UCSD-AML1 (cell line): Measurements from ENCODE around the gene PTPRM.

ENCODE experiments used
- DNase-seq: peaks from one replicate; lab custom pipeline; 2025; ENCODE audit not compliant: unreplicated experiment; lab: John Stamatoyannopoulos, UW

The PTPRM gene

GRCh38 chr18:7844418-7844817, 277.3 kb downstream of the PTPRM start:
- no peak for DNase-seq

DNA sequence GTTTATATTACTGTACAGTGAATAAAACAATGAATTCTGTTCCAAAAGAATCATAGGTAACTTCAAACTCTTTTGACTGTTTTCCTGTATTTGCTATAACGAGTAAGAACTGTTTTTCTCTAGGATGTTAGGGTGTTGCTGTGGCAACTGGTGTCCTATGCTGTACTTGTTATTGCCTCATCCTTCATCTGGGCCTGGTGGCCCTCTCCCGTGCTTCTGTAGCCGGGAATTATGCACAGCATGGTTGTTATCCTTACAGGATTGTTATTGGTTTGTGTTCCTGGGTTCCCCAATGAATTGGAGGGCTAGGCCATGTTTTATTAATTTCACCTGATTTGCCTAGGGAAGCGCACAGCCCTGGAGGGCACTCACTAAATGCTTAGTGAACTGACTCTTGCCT, 279.2 kb downstream of the PTPRM start:
- no peak for DNase-seq

DNA sequence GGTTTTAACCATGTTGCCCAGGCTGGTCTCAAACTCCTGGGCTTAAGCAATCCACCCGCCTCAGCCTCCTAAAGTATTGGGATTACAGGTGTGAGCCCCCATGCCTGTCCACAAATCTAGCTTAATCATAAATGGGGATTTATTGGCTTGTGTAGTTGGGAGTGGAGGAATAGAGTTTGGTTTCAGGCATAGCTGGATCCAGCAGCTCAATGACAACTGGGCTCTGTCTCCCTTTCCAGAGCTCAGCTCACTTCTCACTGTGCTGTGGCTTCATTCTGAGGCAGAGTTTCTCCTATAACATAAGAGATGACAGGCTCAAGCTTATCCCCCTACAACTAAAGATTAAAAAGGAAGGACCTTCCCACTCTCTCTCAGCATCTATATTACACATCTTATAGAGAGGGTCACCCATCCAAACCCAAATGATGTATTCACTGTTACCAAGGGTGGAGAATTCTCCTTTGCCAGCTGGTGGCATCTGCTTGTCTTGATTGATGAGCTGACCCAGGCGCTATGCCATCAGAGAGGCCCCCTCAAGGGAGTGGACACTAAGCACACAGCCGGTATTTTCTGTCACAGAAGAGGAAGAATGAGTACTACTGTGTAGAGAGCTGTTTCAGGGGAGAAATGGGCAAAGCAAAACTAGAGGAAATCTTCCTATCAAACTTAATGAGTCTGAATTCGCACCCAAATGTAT, 280.4 kb downstream of the PTPRM start:
- no peak for DNase-seq

DNA sequence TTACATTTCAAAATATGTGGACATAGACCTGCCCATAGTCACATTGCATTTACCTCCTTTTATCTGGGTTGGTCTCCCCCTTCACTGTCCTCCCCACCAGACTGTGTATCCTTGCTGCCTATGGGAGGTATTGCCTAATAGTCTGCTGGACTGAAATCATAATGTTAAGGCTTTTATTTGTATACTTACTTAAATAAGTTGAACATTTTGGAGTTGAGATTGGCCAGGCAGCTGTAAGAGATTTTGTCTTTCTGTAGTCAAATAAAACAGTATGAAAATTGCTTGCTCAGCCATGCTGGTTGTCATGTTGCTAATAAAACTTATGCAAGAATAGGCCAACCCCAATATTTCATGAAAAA, 280.9 kb downstream of the PTPRM start:
- no peak for DNase-seq

- DNase-seq = no peak
Observed at GRCh38 chr18:7850446-7850845, 283.3 kb downstream of the PTPRM start.

DNA sequence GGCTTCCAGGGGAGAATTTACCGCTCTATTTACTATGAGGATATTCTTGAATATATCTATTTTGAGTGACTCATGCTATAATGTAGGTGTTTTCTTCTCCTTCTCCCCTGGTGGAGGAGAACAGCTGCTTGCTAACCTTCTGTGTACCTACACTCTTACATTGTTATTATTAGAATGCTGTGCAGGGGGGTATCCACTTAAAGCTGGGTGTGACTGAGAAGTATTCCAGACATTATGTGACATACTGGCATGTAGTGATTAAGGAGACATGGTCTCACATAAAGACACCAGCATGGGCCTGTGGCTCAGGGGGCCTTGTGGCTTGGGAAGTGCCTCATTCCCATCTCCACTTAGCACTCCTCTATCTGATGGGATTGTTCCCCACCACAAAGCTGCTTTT, 287.9 kb downstream of the PTPRM start:
- DNase-seq = no peak

GRCh38 chr18:7855671-7856070, 288.6 kb downstream of the PTPRM start:
- no peak for DNase-seq

DNA sequence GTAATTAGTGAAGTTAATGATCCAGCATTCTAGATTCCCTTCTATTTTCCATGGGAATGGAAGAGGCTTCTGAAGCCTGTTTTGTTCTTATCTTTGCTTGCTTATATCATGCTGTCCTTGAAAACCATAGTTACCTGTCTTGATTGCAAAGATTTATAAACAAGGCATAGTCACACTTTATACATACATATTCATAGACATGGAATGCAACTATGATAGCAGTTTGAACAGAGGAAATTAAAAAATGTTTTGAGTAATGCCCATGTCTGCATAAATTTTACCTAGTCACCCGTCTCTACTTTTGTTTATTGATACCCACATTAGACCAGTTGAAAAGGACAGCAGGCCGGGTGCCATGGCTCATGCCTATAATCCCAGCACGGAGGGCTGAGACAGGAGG, 289.0 kb downstream of the PTPRM start:
- no peak for DNase-seq

- no peak for DNase-seq
Observed at GRCh38 chr18:7856733-7857132, 289.6 kb downstream of the PTPRM start.

GRCh38 chr18:7857562-7857961, 290.4 kb downstream of the PTPRM start:
- no peak for DNase-seq

DNA sequence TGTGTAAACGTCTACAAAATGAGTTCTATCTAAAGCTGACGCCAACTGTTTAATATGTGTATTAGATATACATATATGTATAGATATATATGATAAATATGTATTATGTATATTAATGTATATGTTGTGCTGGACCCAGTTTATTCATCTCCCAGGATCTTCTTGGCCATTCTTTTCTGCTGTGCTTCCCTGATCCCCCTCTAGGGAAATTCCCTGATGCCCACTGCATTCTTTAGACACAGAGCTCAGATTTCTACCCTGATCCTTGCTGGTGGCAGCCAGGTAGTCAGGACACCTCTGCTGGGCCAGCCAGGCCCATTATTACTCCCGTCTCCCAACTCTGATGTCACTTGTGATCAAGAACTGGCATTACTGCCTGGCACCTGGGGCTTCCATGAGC, 292.0 kb downstream of the PTPRM start:
- DNase-seq = no peak

- no peak for DNase-seq
Observed at GRCh38 chr18:7870266-7870665, 303.1 kb downstream of the PTPRM start.

- DNase-seq = no peak
Observed at GRCh38 chr18:7870855-7871254, 303.7 kb downstream of the PTPRM start.

- no peak for DNase-seq
Observed at GRCh38 chr18:7871560-7872456, 304.7 kb downstream of the PTPRM start.

- DNase-seq = no peak
Observed at GRCh38 chr18:7872569-7872968, 305.5 kb downstream of the PTPRM start.

DNA sequence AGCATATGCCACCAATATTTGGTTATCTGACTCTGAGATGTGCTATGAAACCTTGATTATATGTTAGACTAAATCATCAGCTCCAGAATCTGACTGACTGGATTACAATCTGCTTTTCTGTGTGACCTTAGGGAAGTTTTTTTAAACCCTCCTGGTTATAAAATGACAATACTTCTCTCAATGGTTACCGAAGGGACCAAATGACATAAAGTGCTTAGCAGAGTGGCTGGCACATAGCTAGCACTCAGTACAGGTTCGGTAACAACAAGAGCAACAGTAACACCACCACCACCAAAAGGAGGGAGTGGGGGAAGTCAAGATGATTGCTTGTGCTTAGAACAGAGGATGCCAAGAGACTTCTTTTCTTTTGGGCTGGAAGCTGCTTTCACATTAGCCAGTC, 306.2 kb downstream of the PTPRM start:
- no peak for DNase-seq

GRCh38 chr18:7876354-7877104, 309.4 kb downstream of the PTPRM start:
- DNase-seq = no peak

GRCh38 chr18:7877609-7878008, 310.5 kb downstream of the PTPRM start:
- DNase-seq = no peak

- DNase-seq = no peak
Observed at GRCh38 chr18:7878265-7879211, 311.4 kb downstream of the PTPRM start.

DNA sequence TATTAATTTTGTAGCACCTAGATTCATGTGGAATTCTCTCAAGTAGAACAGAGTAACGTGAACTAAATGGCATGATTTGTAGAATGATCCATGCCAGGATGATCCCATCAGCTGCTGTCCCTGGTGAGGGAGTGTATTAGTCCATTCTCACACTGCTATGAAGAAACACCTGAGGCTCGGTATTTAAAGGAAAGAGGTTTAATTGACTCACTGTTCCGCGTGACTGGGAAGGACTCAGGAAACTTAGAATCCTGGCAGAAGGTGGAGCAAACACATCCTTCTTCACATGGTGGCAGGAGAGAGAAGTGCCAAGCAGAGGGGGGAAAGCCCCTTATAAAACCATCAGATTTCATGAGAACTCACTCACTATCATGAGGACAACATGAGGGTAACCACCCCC, 312.6 kb downstream of the PTPRM start:
- no peak for DNase-seq

GRCh38 chr18:7885865-7886264, 318.7 kb downstream of the PTPRM start:
- DNase-seq = no peak
